Measurements from ENCODE around the gene DTNB. TPM values are rescaled to one million over a fixed set of nuclear protein-coding genes. Genes with fewer than 3 reads are reported as not detected.
A peak's percentile ranks its signal among the peaks of the same experiment; 100 is the strongest.

The DTNB gene
- total and polyA plus RNA-seq, 7 donors = 2.4 to 7.8 (median 4.8) TPM

DNA sequence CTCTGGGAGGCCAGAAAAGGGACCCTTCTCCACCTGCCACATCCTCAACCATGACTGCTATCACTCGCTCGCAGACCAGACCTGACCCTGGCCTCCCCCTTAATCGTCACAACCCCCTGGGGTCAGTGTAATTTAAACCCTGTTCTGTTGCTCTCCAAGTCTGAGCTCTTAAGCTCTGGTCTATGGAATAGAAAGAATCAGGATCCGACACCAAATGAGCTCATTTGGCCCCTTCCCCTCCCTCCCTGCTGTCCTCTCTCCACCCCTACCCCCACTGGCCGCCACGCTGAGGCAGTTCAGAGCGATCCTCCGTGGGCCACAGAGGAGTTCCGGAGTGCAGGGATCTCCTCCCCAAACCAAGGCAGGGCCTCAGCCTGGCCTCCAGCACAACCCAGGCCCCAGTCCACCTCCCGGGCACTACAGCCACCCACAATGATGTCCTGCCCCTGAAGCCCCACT lies 337.0 kb downstream of the DTNB start:
- 83 to 89% methylated on average over 10 of the region's 10 CpGs for WGBS, 2 donors

DNA sequence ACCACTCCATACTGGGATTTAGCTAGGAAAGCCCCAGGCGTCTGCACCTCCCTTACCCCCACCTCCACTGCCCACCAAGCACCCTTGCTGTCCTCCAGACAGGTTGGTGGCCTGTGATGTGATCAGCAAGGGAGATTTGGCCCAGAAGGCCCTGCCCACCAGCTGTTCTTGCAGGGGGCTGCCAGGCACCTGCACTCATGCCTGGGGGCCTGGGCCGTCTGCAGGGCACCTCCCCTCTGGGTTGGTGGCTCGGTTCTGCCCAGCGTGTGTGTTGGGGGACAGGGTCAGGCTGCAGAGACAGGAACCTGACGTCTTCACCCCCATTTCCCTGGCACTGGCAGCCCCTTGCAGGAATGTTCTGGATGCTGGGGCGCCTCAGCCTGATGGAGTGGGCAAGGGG lies 337.4 kb downstream of the DTNB start:
- no peak overlapping the region for H3K4me3 ChIP-seq
- intact Hi-C loops (cut with DNase I) = loop anchor here (2.0 to 5.0 kb wide), 2 partner anchors 39 to 57 kb away; no protein-coding TSS in a partner anchor
- no peak for DNase-seq
- no peaks in the 10 kb centered on the region for H3K27me3 ChIP-seq
- TF ChIP-seq EP300 (IDR thresholded peaks at IDR 0.05) = no peak
- TF ChIP-seq POLR2AphosphoS5 (IDR thresholded peaks at IDR 0.05) = no peak
- H3K4me1 ChIP-seq = peaks cover 0 to 93% (median 82%) of the 10 kb centered on the region in 4 donors
- 77 to 83% methylated on average over 6 of the region's 6 CpGs for WGBS, 2 donors
- no peaks in the 10 kb centered on the region for H3K36me3 ChIP-seq
- H3K9me3 ChIP-seq = no peaks in the 10 kb centered on the region
- peak overlapping the region in 3 of 4 donors; percentile 24 to 92 (median 43) for H3K27ac ChIP-seq

More for the DNA sequence above, 337.0 kb downstream of the DTNB start:
- Histone ChIP-seq H3K4me1 (peaks cover 0 to 91% (median 79%) of the 10 kb centered on the region in 4 donors), H3K4me3 (no peak overlapping the region), H3K9me3 (no peaks in the 10 kb centered on the region), H3K27ac (peak overlapping the region in 2 of 4 donors; percentile 43 to 92), H3K27me3 (no peaks in the 10 kb centered on the region), H3K36me3 (no peaks in the 10 kb centered on the region)
- no peak for DNase-seq
- no peak for TF ChIP-seq EP300 (IDR thresholded peaks at IDR 0.05)
- TF ChIP-seq, protein P1, sequence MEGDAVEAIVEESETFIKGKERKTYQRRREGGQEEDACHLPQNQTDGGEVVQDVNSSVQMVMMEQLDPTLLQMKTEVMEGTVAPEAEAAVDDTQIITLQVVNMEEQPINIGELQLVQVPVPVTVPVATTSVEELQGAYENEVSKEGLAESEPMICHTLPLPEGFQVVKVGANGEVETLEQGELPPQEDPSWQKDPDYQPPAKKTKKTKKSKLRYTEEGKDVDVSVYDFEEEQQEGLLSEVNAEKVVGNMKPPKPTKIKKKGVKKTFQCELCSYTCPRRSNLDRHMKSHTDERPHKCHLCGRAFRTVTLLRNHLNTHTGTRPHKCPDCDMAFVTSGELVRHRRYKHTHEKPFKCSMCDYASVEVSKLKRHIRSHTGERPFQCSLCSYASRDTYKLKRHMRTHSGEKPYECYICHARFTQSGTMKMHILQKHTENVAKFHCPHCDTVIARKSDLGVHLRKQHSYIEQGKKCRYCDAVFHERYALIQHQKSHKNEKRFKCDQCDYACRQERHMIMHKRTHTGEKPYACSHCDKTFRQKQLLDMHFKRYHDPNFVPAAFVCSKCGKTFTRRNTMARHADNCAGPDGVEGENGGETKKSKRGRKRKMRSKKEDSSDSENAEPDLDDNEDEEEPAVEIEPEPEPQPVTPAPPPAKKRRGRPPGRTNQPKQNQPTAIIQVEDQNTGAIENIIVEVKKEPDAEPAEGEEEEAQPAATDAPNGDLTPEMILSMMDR (IDR thresholded peaks at IDR 0.05) = no peak
- TF ChIP-seq POLR2AphosphoS5 (IDR thresholded peaks at IDR 0.05) = no peak
- no peak for TF ChIP-seq POLR2A (IDR thresholded peaks at IDR 0.05)
- intact Hi-C loops (cut with DNase I) = loop anchor here (5.0 kb wide), 1 partner anchor 39 kb away; no protein-coding TSS in a partner anchor

DNA sequence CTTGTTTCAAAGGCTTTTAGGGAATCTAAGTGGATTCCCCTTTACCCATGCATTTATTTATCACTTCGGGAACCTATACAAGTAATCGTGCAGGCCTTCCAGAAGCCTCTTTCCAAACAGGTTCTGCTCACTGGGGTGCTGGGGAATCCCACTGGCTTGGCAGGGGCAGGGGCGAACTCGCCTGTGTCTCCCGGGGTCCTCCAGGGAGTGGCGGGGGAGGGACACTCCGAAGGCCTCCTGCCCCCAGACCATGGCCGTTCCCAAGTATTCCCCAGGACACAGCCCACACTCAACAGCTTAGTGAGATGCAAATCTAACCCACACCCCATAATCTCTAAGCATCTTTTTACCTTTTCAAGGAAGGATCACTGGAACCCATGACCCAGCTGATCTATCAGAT lies 338.2 kb downstream of the DTNB start:
- H3K36me3 ChIP-seq = no peaks in the 10 kb centered on the region
- H3K27me3 ChIP-seq = no peaks in the 10 kb centered on the region
- H3K27ac ChIP-seq = peak overlapping the region in 1 of 4 donors; percentile 92
- no peaks in the 10 kb centered on the region for H3K9me3 ChIP-seq
- no peak overlapping the region for H3K4me3 ChIP-seq
- intact Hi-C loops (cut with DNase I) = loop anchor here (2.0 to 5.0 kb wide), 2 partner anchors 38 to 56 kb away; no protein-coding TSS in a partner anchor
- WGBS, 2 donors = 86 to 90% methylated on average over 8 of the region's 8 CpGs
- TF ChIP-seq POLR2A (IDR thresholded peaks at IDR 0.05) (no peak), POLR2AphosphoS5 (IDR thresholded peaks at IDR 0.05) (no peak), EP300 (IDR thresholded peaks at IDR 0.05) (no peak)
- TF ChIP-seq, protein P1 (IDR thresholded peaks at IDR 0.05) = no peak
- no peak for DNase-seq
- peaks cover 0 to 97% (median 86%) of the 10 kb centered on the region in 4 donors for H3K4me1 ChIP-seq

DNA sequence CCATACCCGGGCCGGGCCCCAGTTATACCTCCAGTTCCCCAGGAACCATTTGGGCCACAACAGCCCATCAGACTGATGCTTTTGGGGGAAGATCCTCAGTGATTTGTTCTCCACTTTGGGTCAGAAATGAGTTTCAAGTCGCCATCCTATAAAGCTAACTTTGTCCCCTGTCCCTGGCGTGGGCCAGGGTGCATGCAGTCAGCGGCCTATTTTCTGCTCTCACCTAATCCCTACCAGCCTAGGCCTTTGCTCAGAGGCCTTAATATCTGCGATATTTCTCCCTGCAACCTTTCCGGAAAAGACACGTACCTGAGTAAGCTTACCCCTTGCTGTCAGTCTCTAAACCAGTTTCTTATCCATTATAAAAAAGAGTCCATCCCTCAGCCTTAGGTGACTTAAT lies 338.9 kb downstream of the DTNB start:
- Histone ChIP-seq H3K9me3 (no peaks in the 10 kb centered on the region), H3K27ac (peak overlapping the region in 2 of 4 donors; percentile 14 to 66), H3K27me3 (no peaks in the 10 kb centered on the region), H3K4me1 (peaks cover 0 to 97% (median 86%) of the 10 kb centered on the region in 4 donors), H3K36me3 (no peaks in the 10 kb centered on the region), H3K4me3 (no peak overlapping the region)
- intact Hi-C loops (cut with DNase I) = loop anchor here (2.0 kb wide), 1 partner anchor 56 kb away; no protein-coding TSS in a partner anchor
- DNase-seq = no peak
- 84 to 85% methylated on average over 8 of the region's 8 CpGs for WGBS, 2 donors
- no peak for TF ChIP-seq EP300 (IDR thresholded peaks at IDR 0.05)
- no peak for TF ChIP-seq POLR2AphosphoS5 (IDR thresholded peaks at IDR 0.05)
- TF ChIP-seq, protein P1 (IDR thresholded peaks at IDR 0.05) = no peak
- TF ChIP-seq POLR2A (IDR thresholded peaks at IDR 0.05) = no peak

DNA sequence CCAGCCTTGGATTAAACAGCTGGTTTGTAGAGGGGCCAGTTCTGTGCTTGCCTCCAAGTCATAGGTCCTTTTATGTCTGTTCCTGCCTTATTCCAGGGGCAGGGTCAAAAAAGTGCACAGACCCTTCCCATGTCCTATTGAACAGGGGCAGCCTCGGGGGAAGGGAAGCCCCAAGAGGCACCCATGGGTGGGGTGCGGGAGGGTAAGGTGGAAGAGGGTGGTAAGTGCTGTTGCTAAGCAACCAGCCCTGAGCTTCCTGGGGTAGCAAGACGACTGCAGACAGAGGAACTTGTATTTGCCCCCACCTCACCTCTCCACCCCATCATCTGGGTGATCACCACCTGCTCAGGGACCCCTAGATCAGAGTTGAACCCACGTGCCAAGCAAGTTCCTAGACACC lies 339.4 kb downstream of the DTNB start:
- no peaks in the 10 kb centered on the region for H3K27me3 ChIP-seq
- H3K27ac ChIP-seq = peak overlapping the region in 2 of 4 donors; percentile 0 to 66
- H3K4me3 ChIP-seq = no peak overlapping the region
- no peaks in the 10 kb centered on the region for H3K36me3 ChIP-seq
- H3K9me3 ChIP-seq = no peaks in the 10 kb centered on the region
- intact Hi-C loops (cut with DNase I) = loop anchor here (2.0 kb wide), 1 partner anchor 55 kb away; no protein-coding TSS in a partner anchor
- DNase-seq = no peak
- TF ChIP-seq POLR2AphosphoS5 (IDR thresholded peaks at IDR 0.05) (no peak), EP300 (IDR thresholded peaks at IDR 0.05) (no peak), POLR2A (IDR thresholded peaks at IDR 0.05) (no peak)
- TF ChIP-seq, protein P1 (IDR thresholded peaks at IDR 0.05) = no peak
- 53 to 57% methylated on average over 4 of the region's 4 CpGs for WGBS, 2 donors
- H3K4me1 ChIP-seq = peaks cover 0 to 97% (median 86%) of the 10 kb centered on the region in 4 donors
